ENCODE data around the gene ZNF787. TPM values are rescaled to one million over a fixed set of nuclear protein-coding genes. Genes with fewer than 3 reads are reported as not detected.

Gene ZNF787
- polyA plus RNA-seq, 1 experiment: 4.5 TPM

DNA sequence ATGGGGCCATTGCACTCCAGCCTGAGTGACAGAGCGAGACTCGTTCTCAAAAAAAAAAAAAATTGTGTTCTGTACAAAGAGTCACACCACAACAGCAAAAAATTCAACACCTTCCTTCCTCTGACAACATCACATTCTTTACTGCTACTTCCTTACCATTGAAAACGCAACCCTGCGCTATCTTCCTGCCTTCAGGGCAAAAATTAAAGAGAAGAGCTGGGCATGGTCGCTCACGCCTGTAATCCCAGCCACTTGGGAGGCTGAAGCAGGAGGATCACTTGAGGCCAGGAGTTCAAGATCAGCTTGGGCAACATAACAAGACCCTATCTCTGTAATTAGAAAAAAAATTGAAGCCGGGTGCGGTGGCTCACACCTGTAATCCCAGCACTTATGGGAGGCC lies 10.6 kb upstream of the ZNF787 start:
- CTCF ChIA-PET: interaction anchor here (1.0 kb wide), 1 partner anchor 9 kb away, joined by 3 read pairs; no protein-coding TSS in a partner anchor
- no peak for DNase-seq (ENCODE audit: low read depth, low spot score)
- peak overlapping the region; percentile 77 for H3K27ac ChIP-seq (ENCODE audit: low read depth, low read length)
- TF ChIP-seq, protein P1, sequence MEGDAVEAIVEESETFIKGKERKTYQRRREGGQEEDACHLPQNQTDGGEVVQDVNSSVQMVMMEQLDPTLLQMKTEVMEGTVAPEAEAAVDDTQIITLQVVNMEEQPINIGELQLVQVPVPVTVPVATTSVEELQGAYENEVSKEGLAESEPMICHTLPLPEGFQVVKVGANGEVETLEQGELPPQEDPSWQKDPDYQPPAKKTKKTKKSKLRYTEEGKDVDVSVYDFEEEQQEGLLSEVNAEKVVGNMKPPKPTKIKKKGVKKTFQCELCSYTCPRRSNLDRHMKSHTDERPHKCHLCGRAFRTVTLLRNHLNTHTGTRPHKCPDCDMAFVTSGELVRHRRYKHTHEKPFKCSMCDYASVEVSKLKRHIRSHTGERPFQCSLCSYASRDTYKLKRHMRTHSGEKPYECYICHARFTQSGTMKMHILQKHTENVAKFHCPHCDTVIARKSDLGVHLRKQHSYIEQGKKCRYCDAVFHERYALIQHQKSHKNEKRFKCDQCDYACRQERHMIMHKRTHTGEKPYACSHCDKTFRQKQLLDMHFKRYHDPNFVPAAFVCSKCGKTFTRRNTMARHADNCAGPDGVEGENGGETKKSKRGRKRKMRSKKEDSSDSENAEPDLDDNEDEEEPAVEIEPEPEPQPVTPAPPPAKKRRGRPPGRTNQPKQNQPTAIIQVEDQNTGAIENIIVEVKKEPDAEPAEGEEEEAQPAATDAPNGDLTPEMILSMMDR (IDR thresholded peaks at IDR 0.05; ENCODE audit: low read depth, low read length): no peak
- no peak overlapping the region for H3K4me3 ChIP-seq (ENCODE audit: low read depth, low read length)
- no peaks in the 10 kb centered on the region; the same call in 1 of the 2 replicates for H3K9me3 ChIP-seq (ENCODE audit: control insufficient read depth, insufficient read depth, low read length)
- no peaks in the 10 kb centered on the region for H3K27me3 ChIP-seq (ENCODE audit: control insufficient read depth, insufficient read depth, low read length)
- POLR2A ChIA-PET: interaction anchor here (0.6 to 2.1 kb wide), 3 partner anchors 11 to 464 kb away, joined by 3 to 10 read pairs (median 6); partner anchors contain the start of gene ZNF787

DNA sequence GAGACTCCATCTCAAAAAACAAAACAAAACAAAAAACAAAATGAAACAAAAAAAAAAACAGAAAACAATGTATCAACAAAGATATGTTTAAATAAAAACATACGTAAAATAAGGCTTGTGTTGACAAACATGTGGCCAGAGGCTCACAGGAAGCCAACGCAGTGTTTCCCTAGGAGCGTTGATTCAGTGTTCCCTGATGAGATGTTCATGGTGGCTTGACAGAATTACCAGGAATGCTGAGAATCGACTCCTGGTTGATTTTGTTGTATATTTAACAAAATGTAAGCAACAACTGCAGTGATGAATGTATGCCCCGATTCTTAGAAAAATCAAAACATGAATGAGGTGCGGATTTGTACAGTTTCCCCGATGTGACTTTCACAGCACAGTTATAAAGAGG lies 8.9 kb upstream of the ZNF787 start:
- H3K4me3 ChIP-seq (ENCODE audit: low read depth, low read length): no peak overlapping the region
- ChIA-PET POLR2A (no interaction called here), CTCF (no interaction called here)
- no peaks in the 10 kb centered on the region for H3K27me3 ChIP-seq (ENCODE audit: control insufficient read depth, insufficient read depth, low read length)
- no peak for DNase-seq (ENCODE audit: low read depth, low spot score)
- H3K9me3 ChIP-seq (ENCODE audit: control insufficient read depth, insufficient read depth, low read length): no peaks in the 10 kb centered on the region; the same call in 1 of the 2 replicates
- TF ChIP-seq, protein P1 (IDR thresholded peaks at IDR 0.05; ENCODE audit: low read depth, low read length): no peak
- H3K27ac ChIP-seq (ENCODE audit: low read depth, low read length): no peak overlapping the region

DNA sequence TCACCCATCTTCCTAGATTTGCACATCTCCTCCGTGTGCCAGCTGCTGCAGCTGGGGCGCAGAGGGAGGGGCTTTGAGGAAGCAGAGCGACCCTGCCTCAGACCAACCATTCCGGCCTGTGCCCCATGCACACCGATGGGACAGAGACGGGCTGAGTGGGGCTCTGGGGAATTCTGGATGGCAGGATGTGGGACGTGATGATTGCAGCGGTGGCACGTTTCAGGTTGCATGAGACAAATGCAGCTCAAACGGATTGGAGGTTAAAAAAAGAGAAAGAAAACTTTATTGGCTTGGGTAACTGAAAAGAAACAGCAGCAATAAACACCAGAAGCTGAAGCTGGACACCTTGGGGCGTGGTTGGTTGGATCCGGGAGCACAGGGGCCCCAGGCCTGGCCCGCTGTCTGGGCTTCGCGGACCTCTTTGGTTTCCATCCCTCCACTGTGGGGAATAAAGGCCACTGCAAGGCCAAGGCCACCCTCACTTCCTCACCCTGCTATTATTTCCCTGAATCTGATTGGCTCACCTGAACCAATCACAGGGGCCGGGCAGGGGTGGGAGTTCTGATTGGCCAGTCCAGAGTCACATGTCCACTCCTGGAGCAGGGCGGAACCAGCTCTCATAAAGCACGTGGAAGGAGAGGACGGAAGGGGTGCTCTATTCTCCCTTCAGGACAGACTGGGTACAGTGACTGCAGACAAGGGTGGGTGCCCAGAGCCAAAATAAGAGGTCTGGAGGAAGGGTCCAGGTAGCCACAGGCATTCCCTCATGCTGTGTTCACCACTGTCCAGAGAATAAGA lies 6.1 kb upstream of the ZNF787 start:
- DNase-seq (ENCODE audit: low read depth, low spot score): no peak
- no peaks in the 10 kb centered on the region for H3K27me3 ChIP-seq (ENCODE audit: control insufficient read depth, insufficient read depth, low read length)
- H3K27ac ChIP-seq (ENCODE audit: low read depth, low read length): no peak overlapping the region
- POLR2A ChIA-PET: no interaction called here
- CTCF ChIA-PET: interaction anchor here (0.5 kb wide), 1 partner anchor 221 kb away, joined by 3 read pairs; no protein-coding TSS in a partner anchor
- TF ChIP-seq, protein P1 (IDR thresholded peaks at IDR 0.05; ENCODE audit: low read depth, low read length): no peak
- no peaks in the 10 kb centered on the region; the same call in 1 of the 2 replicates for H3K9me3 ChIP-seq (ENCODE audit: control insufficient read depth, insufficient read depth, low read length)
- no peak overlapping the region for H3K4me3 ChIP-seq (ENCODE audit: low read depth, low read length)

DNA sequence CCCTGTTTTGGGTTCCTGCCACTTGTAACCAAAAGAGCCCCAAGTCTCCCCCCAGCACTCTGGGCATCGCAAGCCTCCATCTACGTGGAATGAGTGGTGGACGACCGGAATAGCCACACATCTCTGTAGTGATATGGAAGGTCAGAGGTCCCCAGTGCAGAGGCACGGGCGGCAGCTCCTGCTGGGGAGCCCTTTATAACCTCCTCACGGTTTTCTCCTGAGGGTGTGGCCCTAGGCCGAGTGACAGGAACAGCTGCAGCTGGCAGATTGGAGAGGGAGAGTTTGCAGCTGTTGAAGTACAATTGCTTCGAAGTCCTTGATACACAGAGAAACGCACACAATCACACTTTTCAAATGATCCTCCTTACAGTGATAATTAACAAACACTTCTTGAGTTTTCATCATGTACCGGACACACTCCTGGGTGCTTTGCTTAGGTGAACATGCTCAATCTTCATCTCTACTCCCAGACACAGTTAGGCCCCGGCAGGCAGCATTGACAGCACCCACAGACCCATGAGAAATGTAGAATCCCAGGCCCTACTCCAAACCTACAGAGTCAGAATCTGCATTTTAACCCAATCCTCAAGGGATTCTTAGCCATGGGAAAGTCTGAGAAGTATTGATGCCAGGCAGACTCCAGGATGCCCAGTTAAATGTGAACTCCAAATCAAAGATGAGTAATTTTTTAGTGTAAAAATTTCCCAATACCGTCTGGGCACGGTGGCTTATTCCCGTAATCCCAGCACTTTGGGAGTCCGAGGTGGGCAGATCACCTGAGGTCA lies 4.9 kb upstream of the ZNF787 start:
- Histone ChIP-seq H3K27me3 (ENCODE audit: control insufficient read depth, insufficient read depth, low read length) (no peaks in the 10 kb centered on the region), H3K4me3 (ENCODE audit: low read depth, low read length) (no peak overlapping the region), H3K9me3 (ENCODE audit: control insufficient read depth, insufficient read depth, low read length) (no peaks in the 10 kb centered on the region; the same call in 1 of the 2 replicates), H3K27ac (ENCODE audit: low read depth, low read length) (no peak overlapping the region)
- TF ChIP-seq, protein P1 (IDR thresholded peaks at IDR 0.05; ENCODE audit: low read depth, low read length): no peak
- ChIA-PET CTCF (interaction anchor here (1.1 kb wide), 1 partner anchor 28 kb away, joined by 3 read pairs; no protein-coding TSS in a partner anchor), POLR2A (interaction anchor here (0.7 kb wide), 1 partner anchor 15 kb away, joined by 5 read pairs; no protein-coding TSS in a partner anchor)
- no peak for DNase-seq (ENCODE audit: low read depth, low spot score)

Measured in AG04450 (cell line).